Erythroblast (primary cell): ENCODE measurements around the gene LRRN3.

Experiments used
- GATA1 ChIP-seq: IDR thresholded peaks from 2 replicates; pipeline ENCODE4 v1.6.1; 2011; ENCODE audit warnings: low read depth, mild to moderate bottlenecking, control low read depth, low read length, moderate library complexity
- POLR2A ChIP-seq: IDR thresholded peaks from 2 replicates; pipeline ENCODE4 v1.6.1; 2011; ENCODE audit warnings: mild to moderate bottlenecking, low read length

- TF ChIP-seq POLR2A (no peak), GATA1 (no peak)
Observed at GRCh38 chr7:111082351-111082750, 8.6 kb upstream of the LRRN3 start.
